Skeletal muscle cell (primary cell): ENCODE measurements around the gene CDC42EP5.

Experiments
- DNase-seq: peaks from one replicate; pipeline ENCODE4 v3.0.0-alpha.2; 2010; ENCODE audit warnings: low read depth
- H3K4me3 ChIP-seq: 2 replicates; pipeline ENCODE4 v1.5.1; 2011; ENCODE audit warnings: low read depth, mild to moderate bottlenecking, control low read depth, low read length, moderate library complexity

The CDC42EP5 gene

DNA sequence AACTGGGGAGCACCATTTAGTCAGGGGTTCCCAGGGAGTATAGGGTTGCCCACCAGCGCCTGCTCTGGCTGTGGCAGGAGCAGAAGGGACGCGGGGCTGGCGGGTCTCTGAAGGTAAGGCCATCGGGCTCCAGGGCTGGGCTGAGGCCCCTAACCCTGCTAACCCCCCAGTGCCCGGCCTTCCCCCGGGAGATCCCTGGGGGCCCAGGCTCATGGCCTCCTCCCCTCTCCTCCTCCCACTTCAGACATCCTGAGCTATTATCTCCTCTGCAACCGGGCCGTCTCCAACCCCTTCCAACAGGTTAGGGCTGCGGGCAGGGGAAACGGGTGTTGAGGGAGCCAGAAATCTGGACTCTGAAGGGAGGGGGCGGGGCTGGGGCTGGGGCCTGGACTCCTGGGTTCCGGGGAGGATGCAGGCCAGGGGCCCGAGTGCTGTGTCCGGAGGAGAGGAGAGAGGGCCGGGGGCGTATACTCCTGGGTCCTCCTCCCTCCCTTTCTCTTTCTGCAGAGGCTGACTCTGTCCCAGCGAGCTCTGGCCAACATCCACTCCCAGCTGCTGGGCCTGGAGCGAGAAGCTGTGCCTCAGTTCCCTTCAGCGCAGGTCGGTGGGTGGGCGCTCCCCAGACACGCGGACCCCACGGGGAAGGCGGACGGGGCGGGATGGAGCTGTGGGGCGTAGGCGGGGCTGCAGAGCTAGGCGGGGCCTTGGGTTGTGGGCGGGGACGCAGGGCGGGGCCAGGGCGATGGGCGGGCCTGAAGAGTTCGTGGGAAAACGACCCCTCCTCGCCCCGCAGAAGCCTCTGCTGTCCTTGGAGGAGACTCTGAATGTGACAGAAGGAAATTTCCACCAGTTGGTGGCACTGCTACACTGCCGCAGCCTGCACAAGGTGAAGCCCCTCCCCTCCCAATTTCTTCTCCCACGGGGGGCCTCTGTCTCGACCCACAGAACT is 42.5 kb downstream of the CDC42EP5 start:
- no peak for DNase-seq

GRCh38 chr19:54429545-54430227 is 43.4 kb downstream of the CDC42EP5 start:
- H3K4me3 ChIP-seq, result no peak overlapping the region
- no peak for DNase-seq

More for the DNA sequence above, 42.5 kb downstream of the CDC42EP5 start:
- peak overlapping the region; percentile 40 for H3K4me3 ChIP-seq

DNA sequence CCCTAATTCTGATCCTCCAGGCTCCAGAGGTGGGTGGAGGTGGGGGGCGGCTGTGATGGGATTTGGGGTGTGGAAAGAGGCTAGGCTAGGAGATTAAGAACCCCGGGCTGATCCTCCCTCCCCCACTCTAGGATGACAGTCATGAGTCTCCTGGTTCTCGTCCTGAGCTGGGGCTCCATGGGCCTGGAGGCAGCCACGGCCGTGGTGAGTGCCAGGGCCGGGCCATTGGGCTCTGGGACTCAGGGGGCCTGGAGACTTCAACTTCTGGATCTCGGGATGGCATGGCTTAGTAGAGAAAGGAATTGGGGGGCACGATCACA is 44.0 kb downstream of the CDC42EP5 start:
- H3K4me3 ChIP-seq, result no peak overlapping the region
- no peak for DNase-seq

GRCh38 chr19:54428323-54429175 is 44.5 kb downstream of the CDC42EP5 start:
- no peak overlapping the region for H3K4me3 ChIP-seq
- DNase-seq, result no peak

DNA sequence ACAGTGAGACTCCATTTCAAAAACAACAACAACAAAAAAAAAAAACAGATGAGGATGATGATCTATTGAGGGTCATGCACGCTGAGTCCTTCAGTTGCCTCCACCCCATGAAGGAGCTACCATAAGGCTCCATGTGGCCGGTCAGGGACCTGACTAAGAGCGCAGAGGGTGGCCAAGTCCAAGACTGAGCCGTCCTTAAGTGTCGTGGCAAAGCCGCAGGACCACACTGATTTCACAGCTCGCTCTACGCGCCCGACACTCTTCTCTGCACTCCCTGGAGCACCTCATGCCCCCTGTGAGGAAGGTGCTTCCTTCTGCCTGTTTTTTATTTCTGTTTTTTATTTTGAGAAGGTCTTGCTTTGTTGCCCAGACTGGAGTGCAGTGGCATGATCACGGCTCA is 45.5 kb downstream of the CDC42EP5 start:
- DNase-seq, result no peak
- no peak overlapping the region for H3K4me3 ChIP-seq

- DNase-seq, result no peak
- H3K4me3 ChIP-seq, result no peak overlapping the region
Observed at GRCh38 chr19:54426291-54426931, 46.7 kb downstream of the CDC42EP5 start.

GRCh38 chr19:54425382-54425723 is 47.7 kb downstream of the CDC42EP5 start:
- H3K4me3 ChIP-seq, result no peak overlapping the region
- no peak for DNase-seq

- no peak overlapping the region for H3K4me3 ChIP-seq
- DNase-seq, result no peak
Observed at GRCh38 chr19:54424660-54425381, 48.3 kb downstream of the CDC42EP5 start.

GRCh38 chr19:54424201-54424600 is 48.9 kb downstream of the CDC42EP5 start:
- no peak for DNase-seq

DNA sequence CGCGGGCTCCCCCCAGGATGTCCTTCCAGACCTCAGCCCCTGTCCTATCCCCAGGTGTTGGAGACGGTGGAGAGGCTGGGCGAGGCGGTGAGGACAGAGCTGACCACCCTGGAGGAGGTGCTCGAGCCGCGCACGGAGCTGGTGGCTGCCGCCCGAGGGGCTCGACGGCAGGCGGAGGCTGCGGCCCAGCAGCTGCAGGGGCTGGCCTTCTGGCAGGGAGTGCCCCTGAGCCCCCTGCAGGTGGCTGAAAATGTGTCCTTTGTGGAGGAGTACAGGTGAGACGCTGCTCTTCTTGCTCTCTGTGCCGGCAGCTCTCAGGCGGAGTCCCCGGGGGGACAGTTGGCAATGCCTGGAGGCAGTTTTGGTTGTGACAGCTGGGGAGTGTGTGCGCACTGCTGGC is 51.0 kb downstream of the CDC42EP5 start:
- H3K4me3 ChIP-seq, result no peak overlapping the region
- no peak for DNase-seq

More at GRCh38 chr19:54424201-54424600, 48.9 kb downstream of the CDC42EP5 start:
- H3K4me3 ChIP-seq, result no peak overlapping the region

DNA sequence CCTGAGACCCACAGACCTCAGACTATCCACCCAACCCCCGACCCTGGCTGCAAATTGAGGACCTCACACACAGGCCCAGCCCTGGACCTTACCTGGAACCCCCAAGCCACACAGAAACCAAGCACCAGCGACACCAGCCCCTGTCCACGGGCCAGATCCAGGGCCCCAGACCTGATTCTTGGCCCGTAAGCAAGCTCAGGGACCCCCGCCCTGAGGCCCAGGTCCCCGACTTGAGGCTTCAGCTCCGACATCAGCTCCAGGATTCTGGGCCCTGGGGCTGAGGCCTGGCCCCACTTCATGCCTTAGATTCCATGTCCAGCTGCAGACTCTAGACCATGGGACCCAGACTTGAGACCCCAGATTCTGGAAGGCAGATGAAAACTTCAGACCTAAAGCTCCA is 51.6 kb downstream of the CDC42EP5 start:
- no peak for DNase-seq
- H3K4me3 ChIP-seq, result no peak overlapping the region

DNA sequence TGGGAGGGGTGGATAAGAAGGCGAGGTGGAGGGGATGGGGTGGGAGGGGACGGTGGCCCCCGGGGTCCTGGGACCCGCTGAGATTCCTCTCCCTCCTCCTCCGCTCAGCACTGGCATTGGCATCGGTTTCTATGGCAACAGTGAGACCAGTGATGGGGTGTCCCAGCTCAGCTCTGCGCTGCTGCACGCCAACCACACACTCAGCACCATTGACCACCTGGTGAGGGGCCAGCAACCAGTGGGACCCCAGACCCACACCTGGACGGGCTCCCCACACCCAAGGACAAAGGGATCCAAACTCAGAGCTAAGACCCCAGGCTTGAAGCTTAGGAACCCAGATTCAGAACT is 52.0 kb downstream of the CDC42EP5 start:
- DNase-seq, result no peak
- H3K4me3 ChIP-seq, result no peak overlapping the region

DNA sequence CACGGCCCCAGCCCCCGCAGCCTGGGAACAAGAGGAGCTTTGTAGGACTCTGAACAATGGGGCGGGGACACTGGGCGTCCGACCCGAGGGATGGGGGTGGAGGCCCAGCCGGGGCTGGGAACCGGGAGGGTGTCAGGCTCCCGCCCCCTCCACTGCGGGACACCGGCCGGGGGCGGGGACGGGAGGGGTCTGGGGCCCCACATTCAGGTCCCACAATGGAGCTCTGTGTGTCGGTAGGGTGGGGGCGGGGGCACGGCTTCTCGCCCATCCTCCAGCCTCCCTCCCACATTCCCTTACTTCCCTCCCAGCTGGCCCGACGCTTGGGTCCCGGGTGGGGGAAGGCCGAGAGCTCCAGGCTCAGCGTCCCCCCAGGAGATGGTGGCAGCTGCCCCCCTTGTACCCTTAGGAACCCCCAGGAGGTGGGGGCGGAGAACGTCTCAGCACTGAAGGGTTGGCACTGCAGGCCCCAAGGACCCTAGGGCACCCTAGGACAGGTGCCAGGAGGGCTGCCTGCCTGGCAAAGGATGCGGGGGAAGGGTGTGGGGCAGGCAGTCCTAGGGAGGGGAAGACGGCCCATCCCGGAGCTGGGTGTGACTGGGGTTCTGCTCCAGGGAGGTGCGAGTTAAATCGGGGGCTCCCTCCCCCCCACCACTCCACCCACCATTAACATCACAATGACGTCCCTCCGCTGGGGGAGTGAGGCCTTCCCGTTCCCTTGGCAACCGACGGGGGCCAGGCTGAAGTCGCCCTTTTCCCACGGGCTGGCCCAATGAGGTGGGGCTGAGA is 52.5 kb downstream of the CDC42EP5 start:
- DNase-seq, result no peak

GRCh38 chr19:54420068-54420382 is 53.1 kb downstream of the CDC42EP5 start:
- no peak overlapping the region for H3K4me3 ChIP-seq
- DNase-seq, result no peak

More for the DNA sequence above, 52.5 kb downstream of the CDC42EP5 start:
- H3K4me3 ChIP-seq, result no peak overlapping the region

- no peak for DNase-seq
Observed at GRCh38 chr19:54418930-54419800, 53.9 kb downstream of the CDC42EP5 start.

GRCh38 chr19:54418030-54418929 is 54.8 kb downstream of the CDC42EP5 start:
- no peak overlapping the region for H3K4me3 ChIP-seq
- no peak for DNase-seq

More at GRCh38 chr19:54418930-54419800, 53.9 kb downstream of the CDC42EP5 start:
- H3K4me3 ChIP-seq, result no peak overlapping the region
